IPS-20b (cell line): Measurements from ENCODE around the gene BANF2.

Experiments used
- H3K27ac ChIP-seq: one replicate; pipeline ENCODE4 v1.5.1; 2013; ENCODE audit warnings: low read length
- H3K27me3 ChIP-seq: 2 replicates; pipeline ENCODE4 v1.6.1; 2013; ENCODE audit warnings: mild to moderate bottlenecking, low read length, inconsistent platforms; ENCODE audit not compliant: insufficient read depth
- H3K36me3 ChIP-seq: 2 replicates; pipeline ENCODE4 v1.6.1; 2013; ENCODE audit warnings: low read depth, mild to moderate bottlenecking, inconsistent platforms, low read length, moderate library complexity; ENCODE audit not compliant: insufficient read depth
- H3K4me1 ChIP-seq: 2 replicates; pipeline ENCODE4 v1.6.1; 2013; ENCODE audit warnings: mild to moderate bottlenecking, control low read depth, inconsistent platforms, low read length, moderate library complexity; ENCODE audit not compliant: insufficient read depth
- H3K4me3 ChIP-seq: 2 replicates; pipeline ENCODE4 v1.5.1; 2013; ENCODE audit warnings: mild to moderate bottlenecking, low read length, inconsistent platforms
- H3K9ac ChIP-seq: 2 replicates; pipeline ENCODE4 v1.6.1; 2013; ENCODE audit warnings: low read depth, mild to moderate bottlenecking, inconsistent platforms, low read length, moderate library complexity
- H3K9me3 ChIP-seq: 2 replicates; pipeline ENCODE4 v1.6.1; 2013; ENCODE audit warnings: mild to moderate bottlenecking, low read depth, low read length, inconsistent platforms; ENCODE audit not compliant: insufficient read depth

The BANF2 gene

GRCh38 chr20:17715075-17715474 is 15.3 kb downstream of the BANF2 start:
- no peak overlapping the region for H3K27ac ChIP-seq
- H3K27me3 ChIP-seq, result no peaks in the 10 kb centered on the region
- H3K9ac ChIP-seq, result no peak overlapping the region
- H3K4me3 ChIP-seq, result no peak overlapping the region
- peaks cover 6% of the 10 kb centered on the region; the same call in 1 of the 2 replicates for H3K4me1 ChIP-seq
- no peaks in the 10 kb centered on the region for H3K36me3 ChIP-seq
- H3K9me3 ChIP-seq, result no peaks in the 10 kb centered on the region

- Histone ChIP-seq H3K9me3 (no peaks in the 10 kb centered on the region), H3K27ac (no peak overlapping the region), H3K4me3 (no peak overlapping the region), H3K9ac (no peak overlapping the region), H3K36me3 (no peaks in the 10 kb centered on the region), H3K27me3 (no peaks in the 10 kb centered on the region), H3K4me1 (no peaks in the 10 kb centered on the region; the same call in 1 of the 2 replicates)
Observed at GRCh38 chr20:17716331-17716730, 16.6 kb downstream of the BANF2 start.

DNA sequence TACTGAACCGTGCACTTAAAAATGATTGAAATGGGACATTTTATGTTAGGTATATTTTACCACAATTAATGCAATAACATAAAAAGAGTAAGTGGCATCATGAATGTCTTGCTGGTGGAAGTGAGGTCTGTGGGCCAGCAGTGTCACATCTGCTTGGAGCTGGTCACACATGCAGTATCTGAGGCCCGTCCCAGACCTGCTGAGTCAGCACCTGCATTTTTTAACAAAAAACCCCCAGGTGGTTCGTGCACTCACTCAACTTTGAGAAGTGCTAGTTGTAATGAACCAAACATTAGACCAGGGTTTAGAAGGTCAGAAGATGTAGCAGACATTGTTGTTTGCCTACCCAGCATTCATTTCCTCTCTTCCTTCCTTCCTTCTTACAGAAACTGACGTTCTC is 21.0 kb downstream of the BANF2 start:
- Histone ChIP-seq H3K9me3 (no peaks in the 10 kb centered on the region), H3K36me3 (no peaks in the 10 kb centered on the region), H3K4me3 (no peak overlapping the region), H3K4me1 (no peaks in the 10 kb centered on the region; the same call in 1 of the 2 replicates), H3K27ac (no peak overlapping the region), H3K27me3 (no peaks in the 10 kb centered on the region), H3K9ac (no peak overlapping the region)

DNA sequence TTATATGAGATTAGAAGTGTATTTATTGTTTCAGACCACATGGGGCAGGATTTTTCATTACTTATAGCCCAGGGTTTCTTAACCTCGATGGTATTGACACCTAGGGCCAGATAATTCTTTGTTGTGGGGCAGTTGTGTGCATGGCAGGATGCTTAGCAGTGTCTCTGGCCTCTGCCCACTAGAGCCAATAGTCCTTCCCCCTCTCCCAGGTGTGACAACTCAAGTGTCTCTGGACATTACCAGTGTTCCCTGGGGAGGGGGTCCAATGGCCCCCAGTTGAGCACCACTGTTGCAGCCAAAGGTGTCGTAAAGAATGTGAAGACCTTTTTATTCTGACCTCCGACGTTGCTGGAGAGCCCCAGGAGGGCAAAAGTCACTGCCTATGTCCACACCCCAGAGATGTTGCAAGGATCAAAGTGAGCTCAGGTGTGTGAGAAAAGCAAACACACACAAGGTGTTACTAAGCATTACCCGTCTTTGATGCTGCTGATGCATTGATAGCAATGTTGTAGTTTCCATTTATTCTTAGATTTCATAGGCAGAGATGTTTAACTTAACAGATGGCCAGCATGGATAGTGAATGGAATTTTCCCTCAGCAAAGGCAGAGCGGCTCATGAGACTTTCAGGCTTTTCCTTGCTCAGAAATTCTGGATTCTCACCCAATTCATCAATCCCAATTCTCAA is 22.2 kb downstream of the BANF2 start:
- Histone ChIP-seq H3K27ac (no peak overlapping the region), H3K36me3 (no peaks in the 10 kb centered on the region)

GRCh38 chr20:17722493-17723300 is 22.9 kb downstream of the BANF2 start:
- Histone ChIP-seq H3K4me3 (no peak overlapping the region), H3K9me3 (no peaks in the 10 kb centered on the region), H3K27ac (no peak overlapping the region), H3K36me3 (no peaks in the 10 kb centered on the region), H3K9ac (no peak overlapping the region), H3K27me3 (no peaks in the 10 kb centered on the region), H3K4me1 (no peaks in the 10 kb centered on the region; the same call in 1 of the 2 replicates)

More for the DNA sequence above, 22.2 kb downstream of the BANF2 start:
- H3K9ac ChIP-seq, result no peak overlapping the region
- H3K27me3 ChIP-seq, result no peaks in the 10 kb centered on the region
- H3K9me3 ChIP-seq, result no peaks in the 10 kb centered on the region
- no peaks in the 10 kb centered on the region; the same call in 1 of the 2 replicates for H3K4me1 ChIP-seq
- H3K4me3 ChIP-seq, result no peak overlapping the region

DNA sequence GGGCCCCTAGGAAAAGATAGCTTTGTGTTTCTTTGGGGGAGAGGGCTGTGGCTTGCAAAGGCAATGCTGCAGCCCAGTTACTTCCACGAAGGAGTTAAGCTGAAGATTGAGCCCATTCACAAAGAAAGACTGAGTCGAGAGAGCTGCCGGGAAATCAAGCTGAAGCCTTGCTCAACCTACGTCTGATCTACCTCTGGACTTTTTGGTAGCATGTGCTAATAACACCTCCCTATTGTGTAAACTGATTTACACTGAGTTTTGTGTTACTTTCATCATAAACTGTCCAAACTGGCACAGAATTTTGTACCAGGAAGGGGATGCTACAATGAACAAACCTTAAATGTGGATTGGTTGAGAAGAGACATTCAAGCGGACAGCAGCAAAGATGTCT is 23.5 kb downstream of the BANF2 start:
- Histone ChIP-seq H3K4me3 (no peak overlapping the region), H3K36me3 (no peaks in the 10 kb centered on the region), H3K27me3 (no peaks in the 10 kb centered on the region), H3K9me3 (no peaks in the 10 kb centered on the region), H3K9ac (no peak overlapping the region), H3K27ac (no peak overlapping the region), H3K4me1 (no peaks in the 10 kb centered on the region; the same call in 1 of the 2 replicates)

- Histone ChIP-seq H3K27me3 (no peaks in the 10 kb centered on the region), H3K36me3 (no peaks in the 10 kb centered on the region), H3K9ac (no peak overlapping the region), H3K4me1 (no peaks in the 10 kb centered on the region; the same call in 1 of the 2 replicates), H3K4me3 (no peak overlapping the region), H3K9me3 (no peaks in the 10 kb centered on the region), H3K27ac (no peak overlapping the region)
Observed at GRCh38 chr20:17725094-17725835, 25.5 kb downstream of the BANF2 start.

DNA sequence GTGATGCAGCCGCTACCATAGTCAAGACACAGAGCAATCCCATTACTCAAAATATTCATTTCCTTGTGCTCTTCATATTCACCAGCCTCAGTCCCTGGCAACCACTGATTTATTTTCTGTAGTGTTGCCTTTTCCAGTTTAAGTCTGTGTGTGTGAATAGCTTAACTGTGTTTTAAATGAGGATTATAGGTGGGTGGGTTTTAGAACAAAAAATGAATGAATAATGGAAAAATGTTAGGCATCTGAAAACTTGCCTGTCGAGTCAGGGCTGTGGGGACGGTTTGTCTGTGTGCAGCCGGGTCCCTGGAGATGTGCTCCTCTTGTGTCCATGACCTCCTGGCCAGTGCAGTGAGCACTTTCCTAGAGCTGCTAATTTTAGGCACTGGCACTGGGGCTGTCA is 27.1 kb downstream of the BANF2 start:
- H3K9me3 ChIP-seq, result no peaks in the 10 kb centered on the region
- H3K36me3 ChIP-seq, result no peaks in the 10 kb centered on the region
- H3K4me3 ChIP-seq, result no peak overlapping the region
- no peaks in the 10 kb centered on the region for H3K4me1 ChIP-seq
- H3K9ac ChIP-seq, result no peak overlapping the region
- no peak overlapping the region for H3K27ac ChIP-seq
- H3K27me3 ChIP-seq, result no peaks in the 10 kb centered on the region

DNA sequence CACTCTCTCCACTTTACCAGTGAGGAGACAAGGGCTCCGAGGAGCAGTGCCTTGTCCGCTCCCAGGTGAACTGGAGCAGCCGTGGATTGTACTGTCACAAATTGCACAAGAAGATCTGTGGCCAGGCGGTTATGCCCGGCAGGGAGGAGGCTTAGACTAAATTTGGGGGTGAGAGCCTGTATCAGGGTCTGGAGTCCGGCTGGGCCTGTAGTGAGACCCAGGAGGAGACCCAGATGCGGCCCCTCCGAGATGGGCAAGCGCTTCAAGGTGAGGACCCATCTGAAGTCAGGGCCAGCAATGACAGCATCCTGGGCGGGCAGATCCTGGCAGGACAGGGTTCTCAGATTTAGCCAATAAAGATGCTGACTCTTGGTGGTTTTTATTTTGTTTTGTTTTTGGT is 27.6 kb downstream of the BANF2 start:
- Histone ChIP-seq H3K9me3 (no peaks in the 10 kb centered on the region), H3K4me3 (no peak overlapping the region), H3K27me3 (no peaks in the 10 kb centered on the region)

GRCh38 chr20:17728074-17728473 is 28.3 kb downstream of the BANF2 start:
- Histone ChIP-seq H3K36me3 (no peaks in the 10 kb centered on the region), H3K4me3 (no peak overlapping the region), H3K27me3 (no peaks in the 10 kb centered on the region), H3K9ac (no peak overlapping the region), H3K27ac (no peak overlapping the region), H3K9me3 (no peaks in the 10 kb centered on the region), H3K4me1 (no peaks in the 10 kb centered on the region)

More for the DNA sequence above, 27.6 kb downstream of the BANF2 start:
- no peaks in the 10 kb centered on the region for H3K4me1 ChIP-seq
- no peak overlapping the region for H3K9ac ChIP-seq
- no peaks in the 10 kb centered on the region for H3K36me3 ChIP-seq
- no peak overlapping the region for H3K27ac ChIP-seq

DNA sequence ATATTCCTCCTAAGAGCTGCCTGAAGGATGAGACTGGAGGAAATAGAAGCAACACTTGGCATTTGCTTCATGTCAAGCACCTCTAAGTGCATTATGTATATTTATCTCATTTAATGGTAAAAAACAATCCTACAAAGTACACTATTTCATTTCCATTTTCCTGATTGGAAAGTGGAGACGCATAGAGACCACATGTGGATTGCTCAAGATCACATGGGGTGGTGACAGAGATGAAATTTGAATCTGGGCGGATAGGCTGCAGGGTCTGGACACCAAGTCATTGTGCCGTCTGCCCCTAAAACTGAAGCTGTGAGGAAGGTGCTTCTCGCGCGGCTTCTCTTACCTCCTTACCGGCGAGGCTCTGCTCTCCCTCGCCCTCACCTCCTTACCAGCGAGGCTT is 30.3 kb downstream of the BANF2 start:
- no peaks in the 10 kb centered on the region for H3K4me1 ChIP-seq
- no peaks in the 10 kb centered on the region for H3K36me3 ChIP-seq
- H3K9me3 ChIP-seq, result no peaks in the 10 kb centered on the region
- H3K27ac ChIP-seq, result no peak overlapping the region
- H3K9ac ChIP-seq, result no peak overlapping the region
- no peak overlapping the region for H3K4me3 ChIP-seq
- no peaks in the 10 kb centered on the region for H3K27me3 ChIP-seq
